ENCODE measurements around the gene ACSM6. TPM values are rescaled to one million over a fixed set of nuclear protein-coding genes. Genes with fewer than 3 reads are reported as not detected.

ACSM6 gene
- total RNA-seq, 2 experiments from 2014 or later = not detected

GRCh38 chr10:95243318-95243617, 49.2 kb downstream of the ACSM6 start:
- no peak overlapping the region for H3K4me3 Mint-ChIP-seq
- Histone ChIP-seq H3K4me3 (ENCODE audit: low read length) (no peak overlapping the region), H3K27me3 (ENCODE audit: control insufficient read depth in 1 of 2, insufficient read depth in 2 of 2, low read length in 2 of 2) (no peaks in the 10 kb centered on the region), H3K4me1 (ENCODE audit: insufficient read depth, low read length) (no peaks in the 10 kb centered on the region), H3K27ac (ENCODE audit: low read depth in 1 of 2, low read length in 2 of 2) (no peak overlapping the region), H3K9me3 (ENCODE audit: control insufficient read depth in 1 of 2, insufficient read depth in 1 of 2, low read length in 2 of 2) (no peaks in the 10 kb centered on the region), H3K36me3 (ENCODE audit: insufficient read depth, low read length) (no peaks in the 10 kb centered on the region)
- no peaks in the 10 kb centered on the region for H3K36me3 Mint-ChIP-seq (ENCODE audit: low read depth)
- no peak for ATAC-seq (ENCODE audit: poor library complexity)
- H3K27ac Mint-ChIP-seq = no peak overlapping the region
- no peaks in the 10 kb centered on the region for H3K4me1 Mint-ChIP-seq (ENCODE audit: low read depth)
- intact Hi-C loops (cut with DNase I, micrococcal nuclease) = loop anchor here (5.0 to 10.0 kb wide), 3 partner anchors 61 to 362 kb away; no protein-coding TSS in a partner anchor
- no peak for DNase-seq
- H3K27me3 Mint-ChIP-seq = peaks cover 7% of the 10 kb centered on the region
- CTCF ChIA-PET = no interaction called here
- H3K9me3 Mint-ChIP-seq = no peaks in the 10 kb centered on the region
- TF ChIP-seq CTCF (IDR thresholded peaks at IDR 0.05) = no peak
- POLR2A ChIA-PET = no interaction called here

- POLR2A ChIA-PET = no interaction called here
- intact Hi-C loops (cut with DNase I, micrococcal nuclease) = loop anchor here (5.0 to 10.0 kb wide), 3 partner anchors 62 to 361 kb away; no protein-coding TSS in a partner anchor
- peaks cover 7% of the 10 kb centered on the region for H3K27me3 Mint-ChIP-seq
- CTCF ChIA-PET = no interaction called here
- Histone ChIP-seq H3K9me3 (ENCODE audit: control insufficient read depth in 1 of 2, insufficient read depth in 1 of 2, low read length in 2 of 2) (no peaks in the 10 kb centered on the region), H3K4me1 (ENCODE audit: insufficient read depth, low read length) (no peaks in the 10 kb centered on the region), H3K36me3 (ENCODE audit: insufficient read depth, low read length) (no peaks in the 10 kb centered on the region), H3K27me3 (ENCODE audit: control insufficient read depth in 1 of 2, insufficient read depth in 2 of 2, low read length in 2 of 2) (no peaks in the 10 kb centered on the region), H3K27ac (ENCODE audit: low read depth in 1 of 2, low read length in 2 of 2) (no peak overlapping the region), H3K4me3 (ENCODE audit: low read length) (no peak overlapping the region)
- no peaks in the 10 kb centered on the region for H3K4me1 Mint-ChIP-seq (ENCODE audit: low read depth)
- no peaks in the 10 kb centered on the region for H3K9me3 Mint-ChIP-seq
- H3K27ac Mint-ChIP-seq = no peak overlapping the region
- H3K36me3 Mint-ChIP-seq (ENCODE audit: low read depth) = no peaks in the 10 kb centered on the region
- ATAC-seq (ENCODE audit: poor library complexity) (no peak), DNase-seq (no peak)
- no peak for TF ChIP-seq CTCF (IDR thresholded peaks at IDR 0.05)
- no peak overlapping the region for H3K4me3 Mint-ChIP-seq
Observed at GRCh38 chr10:95244152-95244551, 50.1 kb downstream of the ACSM6 start.

DNA sequence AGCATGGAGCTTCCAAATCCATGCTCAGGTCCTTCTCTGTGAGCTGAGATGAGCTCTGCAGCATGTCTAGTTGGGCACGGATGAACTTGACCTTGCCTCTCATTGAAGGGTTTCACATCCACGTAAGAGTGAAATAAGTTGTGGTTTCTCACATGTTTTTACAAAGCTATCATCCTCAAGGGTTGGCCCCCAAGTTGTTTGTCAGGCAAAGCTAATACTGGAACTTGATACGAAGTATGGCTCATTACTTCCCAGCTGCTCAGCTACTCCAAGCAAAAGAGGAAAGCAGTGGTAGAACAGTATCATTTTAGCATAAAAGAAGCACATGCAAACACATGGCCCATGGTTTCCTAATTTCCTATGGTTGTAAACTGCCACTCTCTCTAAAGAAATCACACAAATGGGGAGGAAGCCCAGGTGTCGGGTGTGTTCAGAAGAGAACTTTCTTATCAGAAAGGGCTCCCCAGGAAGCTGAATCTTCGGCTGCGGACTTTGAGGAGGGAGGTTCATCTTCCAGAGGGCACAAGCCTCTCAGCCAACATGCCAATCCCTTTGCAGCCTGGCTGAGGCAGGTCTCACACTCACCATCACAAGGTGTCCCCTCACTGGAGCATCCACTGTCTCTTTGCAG, 51.5 kb downstream of the ACSM6 start:
- CTCF ChIA-PET = interaction anchor here (1.1 kb wide), 1 partner anchor 15 kb away, joined by 3 read pairs; no protein-coding TSS in a partner anchor
- Histone ChIP-seq H3K4me3 (ENCODE audit: low read length) (no peak overlapping the region), H3K27ac (ENCODE audit: low read depth in 1 of 2, low read length in 2 of 2) (no peak overlapping the region), H3K4me1 (ENCODE audit: insufficient read depth, low read length) (no peaks in the 10 kb centered on the region), H3K36me3 (ENCODE audit: insufficient read depth, low read length) (no peaks in the 10 kb centered on the region), H3K27me3 (ENCODE audit: control insufficient read depth in 1 of 2, insufficient read depth in 2 of 2, low read length in 2 of 2) (no peaks in the 10 kb centered on the region), H3K9me3 (ENCODE audit: control insufficient read depth in 1 of 2, insufficient read depth in 1 of 2, low read length in 2 of 2) (no peaks in the 10 kb centered on the region)
- TF ChIP-seq CTCF (IDR thresholded peaks at IDR 0.05) = no peak
- Mint-ChIP-seq H3K4me1 (ENCODE audit: low read depth) (no peaks in the 10 kb centered on the region), H3K27me3 (peaks cover 7% of the 10 kb centered on the region), H3K9me3 (no peaks in the 10 kb centered on the region), H3K36me3 (ENCODE audit: low read depth) (no peaks in the 10 kb centered on the region), H3K27ac (no peak overlapping the region), H3K4me3 (no peak overlapping the region)
- DNase-seq (no peak), ATAC-seq (ENCODE audit: poor library complexity) (no peak)
- POLR2A ChIA-PET = no interaction called here
- intact Hi-C loops (cut with DNase I, micrococcal nuclease) = loop anchor here (1.0 to 10.0 kb wide), 4 partner anchors 117 to 359 kb away; no protein-coding TSS in a partner anchor
